Mesenteric fat pad (tissue), 1 donor: ENCODE results near the gene LSAMP. TPM values are rescaled to one million over a fixed set of nuclear protein-coding genes. Genes with fewer than 3 reads are reported as not detected.

ENCODE experiments used
- DNase-seq: peaks from one replicate; pipeline ENCODE4 v3.0.0-alpha.2; 2020; ENCODE audit warnings: low spot score
- total RNA-seq: library from RNA; stranded (reverse); fragmentation: NEBNext Ultra II Directional; extraction: Animal tissue kit (Norgen Biotek cat#: 25700); gene quantifications from one replicate; pipeline ENCODE4 v1.2.1, GENCODE V29; 2021
- donor health status: DM: yes; HTN: yes; CAD: no.

LSAMP gene
- total RNA-seq, 1 donor from 2014 or later, result 1.7 TPM

- no peak for DNase-seq
These were observed 145.6 kb downstream of the LSAMP start for GRCh38 chr3:116299646-116300081.

- no peak for DNase-seq
These were observed 147.1 kb downstream of the LSAMP start for GRCh38 chr3:116298151-116298550.

- DNase-seq, result no peak
These were observed 154.1 kb downstream of the LSAMP start for GRCh38 chr3:116291141-116291540.

- DNase-seq, result no peak
These were observed 156.8 kb downstream of the LSAMP start for GRCh38 chr3:116288485-116288884.

DNA sequence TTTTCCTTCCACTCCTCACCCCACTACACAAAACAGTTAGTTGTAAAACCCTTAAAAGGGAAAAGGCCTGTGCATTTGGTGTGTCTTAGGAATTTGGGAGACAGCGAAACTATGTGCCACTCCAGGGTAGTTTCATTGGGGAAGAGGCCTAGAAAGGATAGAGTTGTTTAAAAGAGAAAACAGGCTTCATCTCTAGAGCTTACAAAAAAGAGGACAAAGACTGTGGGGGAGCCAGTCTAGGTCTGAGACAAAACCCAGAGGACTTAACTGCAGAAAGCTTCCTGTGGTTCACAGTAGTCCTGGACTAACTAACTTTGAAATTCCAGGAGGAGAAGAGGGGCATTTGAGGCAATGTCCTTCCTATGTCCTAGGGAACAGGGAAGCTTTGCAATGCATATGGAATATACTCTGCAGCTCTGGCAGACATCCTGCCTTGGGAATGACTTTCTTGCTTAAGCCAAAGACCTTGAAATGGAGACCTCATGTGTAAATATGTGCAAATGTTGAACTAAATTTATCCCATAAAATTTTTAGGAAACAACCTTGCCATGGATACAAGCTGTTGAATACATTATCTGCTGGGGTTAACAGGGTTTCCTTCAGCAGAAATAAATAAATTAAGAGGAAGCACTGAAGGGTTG is 159.4 kb downstream of the LSAMP start:
- DNase-seq, result no peak

DNA sequence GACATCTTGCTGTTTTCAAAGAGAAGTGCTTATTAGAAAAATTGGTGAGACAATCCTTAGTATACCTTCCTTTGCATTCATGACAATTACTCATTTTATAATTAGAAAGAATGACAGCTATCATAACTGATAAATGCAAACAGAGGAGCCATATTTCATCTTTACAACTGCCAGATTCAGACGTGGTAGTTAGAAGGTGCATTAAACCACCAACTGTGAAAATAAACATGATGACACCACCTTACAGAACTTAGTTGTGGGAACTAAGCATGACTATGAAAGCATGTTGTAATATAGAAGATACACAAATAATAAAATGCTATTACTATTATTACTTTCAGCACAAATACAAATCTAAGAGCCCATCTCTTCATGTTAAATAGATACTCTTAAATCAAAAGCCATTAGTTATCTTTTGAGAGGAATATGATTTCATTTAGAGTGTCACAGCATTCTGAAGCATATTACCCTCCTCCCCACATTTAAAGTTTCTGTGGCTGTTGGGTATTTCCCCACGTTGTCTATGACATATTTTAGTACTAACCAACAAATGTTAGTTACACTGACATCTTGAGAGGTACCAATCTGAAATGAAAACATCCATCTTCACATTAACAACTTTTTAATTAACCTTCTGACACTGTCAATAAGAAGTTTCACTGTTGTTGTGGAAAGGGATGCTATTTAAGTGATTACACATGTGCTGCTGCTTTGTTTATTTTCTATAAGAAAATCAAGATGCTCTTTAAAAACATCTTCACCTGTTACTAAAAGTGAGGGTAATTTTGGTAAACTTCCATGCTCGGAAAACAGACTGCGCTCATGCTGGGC is 163.8 kb downstream of the LSAMP start:
- DNase-seq, result no peak

GRCh38 chr3:116280130-116280740 is 165.1 kb downstream of the LSAMP start:
- no peak for DNase-seq

DNA sequence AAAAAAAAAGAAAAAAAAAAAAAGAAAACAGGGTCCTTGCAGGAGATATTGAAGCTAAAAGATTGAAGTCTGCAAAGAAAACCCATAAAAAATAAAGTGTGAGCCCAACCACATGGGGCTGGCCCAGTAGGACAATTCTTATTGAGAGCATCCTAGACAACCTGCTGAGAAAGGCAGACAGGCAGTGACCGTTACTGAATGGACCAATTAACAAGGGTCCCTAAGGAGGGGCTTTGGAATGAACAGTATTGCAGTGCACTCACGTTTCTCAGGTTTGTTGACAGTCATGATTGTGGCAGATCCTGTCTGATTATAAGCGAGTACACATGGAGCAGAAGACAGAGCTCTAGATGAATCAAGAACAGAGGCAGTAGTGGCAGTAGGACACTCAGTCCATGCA is 168.6 kb downstream of the LSAMP start:
- DNase-seq, result no peak

DNA sequence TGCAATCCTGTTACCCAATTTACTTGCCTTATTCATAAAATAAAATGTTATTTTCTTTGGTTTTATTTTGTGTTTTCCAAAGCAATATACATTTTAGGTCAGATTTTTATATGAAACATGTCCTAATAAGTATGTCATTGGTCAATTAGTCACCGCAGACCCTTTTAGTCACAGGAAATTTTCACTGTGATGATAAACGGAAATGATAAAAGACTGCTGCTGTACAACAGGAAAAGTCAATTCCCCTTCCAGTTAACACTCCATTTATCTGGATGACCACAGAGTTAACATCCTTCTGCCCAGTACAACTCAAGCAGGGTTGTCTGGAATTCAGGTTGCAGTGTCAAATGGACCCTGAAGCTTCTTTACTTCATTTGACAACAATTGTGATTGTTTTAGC is 175.2 kb downstream of the LSAMP start:
- DNase-seq, result no peak

GRCh38 chr3:116267116-116267515 is 178.2 kb downstream of the LSAMP start:
- no peak for DNase-seq

DNA sequence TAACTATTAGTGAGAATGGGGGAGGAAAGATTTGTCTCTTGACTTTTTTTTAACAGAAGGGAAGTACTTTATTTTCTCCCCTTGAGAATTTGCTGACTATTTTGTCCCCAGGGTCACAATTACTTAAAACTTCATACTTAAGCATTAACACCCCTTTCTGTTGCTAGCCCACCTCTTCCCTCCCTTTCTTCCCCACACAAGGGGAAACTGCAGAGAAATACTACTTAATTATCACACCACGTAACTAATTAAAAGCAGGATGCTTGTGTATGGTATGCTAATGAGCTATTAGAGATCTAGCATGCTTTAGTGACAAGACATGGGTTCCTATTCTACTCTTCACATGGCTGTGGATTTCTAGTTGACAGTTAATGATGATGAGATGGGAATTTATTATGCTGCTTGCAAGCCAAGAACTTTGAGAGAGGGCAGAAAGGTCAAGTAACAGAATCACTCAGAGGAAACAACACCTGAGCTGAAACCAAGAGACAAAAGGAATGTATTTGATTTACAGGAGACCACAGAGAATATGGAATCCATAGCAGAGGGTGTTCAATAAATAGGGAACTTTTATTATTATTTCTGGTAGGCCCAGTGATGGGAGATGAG is 179.2 kb downstream of the LSAMP start:
- no peak for DNase-seq

- DNase-seq, result no peak
These were observed 180.0 kb downstream of the LSAMP start for GRCh38 chr3:116265320-116265695.

GRCh38 chr3:116264546-116265319 is 180.6 kb downstream of the LSAMP start:
- no peak for DNase-seq

- no peak for DNase-seq
These were observed 181.3 kb downstream of the LSAMP start for GRCh38 chr3:116263842-116264545.

DNA sequence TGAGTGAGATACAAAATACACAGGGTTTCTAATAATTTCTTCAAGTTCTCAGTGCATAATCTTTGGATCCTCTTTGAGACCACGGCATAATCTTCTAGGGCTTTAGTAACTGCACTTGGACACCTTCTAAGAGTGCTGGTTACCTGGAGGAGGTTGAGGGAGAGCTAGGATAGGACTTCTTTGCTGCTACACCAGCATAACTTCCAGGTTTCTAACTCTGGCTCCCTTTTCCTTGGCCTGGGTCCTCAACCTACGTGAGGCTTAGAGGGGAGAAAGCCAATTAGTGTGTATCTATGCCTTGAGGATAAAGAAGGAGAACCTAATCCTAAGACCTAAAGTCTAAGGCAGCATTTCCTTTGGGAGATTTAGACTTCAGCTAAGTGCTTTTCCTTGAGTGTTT is 184.8 kb downstream of the LSAMP start:
- DNase-seq, result no peak

GRCh38 chr3:116259984-116260383 is 185.3 kb downstream of the LSAMP start:
- no peak for DNase-seq

- DNase-seq, result no peak
These were observed 188.3 kb downstream of the LSAMP start for GRCh38 chr3:116256843-116257485.

- DNase-seq, result no peak
These were observed 190.7 kb downstream of the LSAMP start for GRCh38 chr3:116254541-116254940.

- DNase-seq, result no peak
These were observed 191.8 kb downstream of the LSAMP start for GRCh38 chr3:116253511-116253910.

- DNase-seq, result no peak
These were observed 197.7 kb downstream of the LSAMP start for GRCh38 chr3:116247605-116248004.
